Kidney (tissue), 14 donors: Measurements from ENCODE around the gene RHCE. TPM values are rescaled to one million over a fixed set of nuclear protein-coding genes. Genes with fewer than 3 reads are reported as not detected.
"Not testable (repeated sequence)": the region's sequence is repeated elsewhere in the genome, so short reads cannot be mapped to it uniquely, and the experiment has no call there.

Source experiments
- DNase-seq, 5 donors: peaks; one replicate each; pipeline ENCODE4 v3.0.0-alpha.2; 2013 to 2020
- FAIRE-seq: peaks from 2 replicates; lab custom pipeline; 2012; peaks lifted over from hg19 to GRCh38; lab: Jason Lieb, UNC
- H3K27ac ChIP-seq, 2 donors: one replicate each; pipeline ENCODE4 v1.7.0; 2013; ENCODE audit warnings: low read depth in 2 of 2, low read length in 2 of 2, inconsistent platforms in 1 of 2
- H3K27me3 ChIP-seq: one replicate; pipeline ENCODE4 v1.7.1; 2013; ENCODE audit warnings: low read length, inconsistent platforms; ENCODE audit not compliant: control insufficient read depth, insufficient read depth
- H3K36me3 ChIP-seq, 3 donors: one replicate each; pipeline versions ENCODE4 v1.7.0 to v1.7.1; 2013; ENCODE audit warnings: low read length in 3 of 3, control low read depth in 1 of 3, inconsistent platforms in 1 of 3; ENCODE audit not compliant: insufficient read depth in 3 of 3, control insufficient read depth in 2 of 3
- H3K4me1 ChIP-seq, 3 donors: one replicate each; pipeline versions ENCODE4 v1.7.0 to v1.7.1; 2013; ENCODE audit warnings: low read length in 3 of 3, inconsistent platforms in 1 of 3, low read depth in 1 of 3; ENCODE audit not compliant: control insufficient read depth in 2 of 3, insufficient read depth in 2 of 3
- H3K4me3 ChIP-seq, 3 donors: one replicate each; pipeline versions ENCODE4 v1.7.0 to v1.8.1; 2013; ENCODE audit warnings: low read length in 3 of 3, control low read depth in 1 of 3, inconsistent platforms in 1 of 3
- H3K9ac ChIP-seq, 3 donors: one replicate each; pipeline versions ENCODE4 v1.7.0 to v1.7.1; 2013; ENCODE audit warnings: low read length in 3 of 3, control low read depth in 1 of 3, inconsistent platforms in 1 of 3
- H3K9me3 ChIP-seq, 3 donors: one replicate each; pipeline versions ENCODE4 v1.7.0 to v1.7.1; 2013; ENCODE audit warnings: low read length in 3 of 3, control low read depth in 1 of 3, inconsistent platforms in 1 of 3; ENCODE audit not compliant: control insufficient read depth in 2 of 3, insufficient read depth in 1 of 3
- intact Hi-C: fragments of 100-400 bp; cut with DNase I; formaldehyde crosslinking; loops from one replicate; pipeline ENCODE4 v1.11.1; 2022
- polyA plus RNA-seq: library from polyadenylated mRNA; stranded (reverse); fragments of 350-450 nt; fragmentation: Illumina TruSeq; extraction: RNeasy Lipid Tissue Mini Kit (QIAGEN cat#74804); gene quantifications from one replicate; pipeline ENCODE4 v1.2.3, GENCODE V29; 2014; ENCODE audit warnings: low read depth, low replicate concordance; ENCODE audit not compliant: insufficient read depth
- total RNA-seq: library from RNA; stranded (reverse); fragmentation: NEBNext Ultra II Directional; extraction: Animal tissue kit (Norgen Biotek cat#: 25700); gene quantifications from one replicate; pipeline ENCODE4 v1.2.1, GENCODE V29; 2021
- TF ChIP-seq, protein P1 (sequence below): IDR thresholded peaks from 3 replicates; pipeline ENCODE4 v1.5.1; 2012; ENCODE audit warnings: mild to moderate bottlenecking, moderate library complexity, borderline replicate concordance; ENCODE audit not compliant: insufficient read depth; ENCODE audit errors: extremely low read depth
- donor health status: control.
- donor health status: control.
- donor health status: control.
- donor health status: control.
- donor health status: control.
- donor health status: DM: yes; HTN: yes; CAD: no.
- donor health status: Normal renal cell carcinoma (clear cell type).

RHCE gene
- total and polyA plus RNA-seq, 2 donors from 2014 or later, result 0.44 to 1.3 TPM

DNA sequence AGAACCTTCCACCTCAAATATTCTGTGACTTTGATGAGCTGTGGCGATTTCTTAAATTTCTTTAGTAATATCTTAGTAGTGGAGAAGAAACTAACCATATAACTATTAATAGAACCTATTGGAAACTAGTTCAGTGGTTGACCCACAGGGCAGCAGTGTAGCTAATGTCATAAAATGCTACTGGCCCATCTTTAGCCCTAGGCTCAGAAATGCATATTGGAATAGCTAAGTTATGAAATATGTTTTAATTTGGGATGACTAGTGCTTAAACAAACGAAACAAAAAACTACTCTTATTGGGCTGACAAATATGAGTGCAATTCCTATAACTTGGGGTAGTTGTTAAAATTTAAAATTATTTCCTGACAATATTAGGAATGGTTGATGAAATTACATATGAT lies 30.3 kb upstream of the RHCE start:
- no peak overlapping the region for H3K4me3 ChIP-seq
- H3K9me3 ChIP-seq, result no peaks in the 10 kb centered on the region
- H3K9ac ChIP-seq, result no peak overlapping the region
- H3K36me3 ChIP-seq, result peaks cover 3 to 6% (median 4%) of the 10 kb centered on the region in 3 donors
- no peak for DNase-seq
- intact Hi-C loops, result no loop called here
- no peaks in the 10 kb centered on the region for H3K4me1 ChIP-seq
- no peak overlapping the region for H3K27ac ChIP-seq
- TF ChIP-seq, protein P1, sequence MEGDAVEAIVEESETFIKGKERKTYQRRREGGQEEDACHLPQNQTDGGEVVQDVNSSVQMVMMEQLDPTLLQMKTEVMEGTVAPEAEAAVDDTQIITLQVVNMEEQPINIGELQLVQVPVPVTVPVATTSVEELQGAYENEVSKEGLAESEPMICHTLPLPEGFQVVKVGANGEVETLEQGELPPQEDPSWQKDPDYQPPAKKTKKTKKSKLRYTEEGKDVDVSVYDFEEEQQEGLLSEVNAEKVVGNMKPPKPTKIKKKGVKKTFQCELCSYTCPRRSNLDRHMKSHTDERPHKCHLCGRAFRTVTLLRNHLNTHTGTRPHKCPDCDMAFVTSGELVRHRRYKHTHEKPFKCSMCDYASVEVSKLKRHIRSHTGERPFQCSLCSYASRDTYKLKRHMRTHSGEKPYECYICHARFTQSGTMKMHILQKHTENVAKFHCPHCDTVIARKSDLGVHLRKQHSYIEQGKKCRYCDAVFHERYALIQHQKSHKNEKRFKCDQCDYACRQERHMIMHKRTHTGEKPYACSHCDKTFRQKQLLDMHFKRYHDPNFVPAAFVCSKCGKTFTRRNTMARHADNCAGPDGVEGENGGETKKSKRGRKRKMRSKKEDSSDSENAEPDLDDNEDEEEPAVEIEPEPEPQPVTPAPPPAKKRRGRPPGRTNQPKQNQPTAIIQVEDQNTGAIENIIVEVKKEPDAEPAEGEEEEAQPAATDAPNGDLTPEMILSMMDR, result no peak
- no peaks in the 10 kb centered on the region for H3K27me3 ChIP-seq
- FAIRE-seq, result no peak

- FAIRE-seq, result no peak
- intact Hi-C loops, result no loop called here
- H3K4me1 ChIP-seq, result no peaks in the 10 kb centered on the region
These were observed 26.9 kb upstream of the RHCE start for GRCh38 chr1:25447547-25447946.

GRCh38 chr1:25445993-25446538 lies 25.4 kb upstream of the RHCE start:
- Histone ChIP-seq H3K4me1 (no peaks in the 10 kb centered on the region), H3K9me3 (no peaks in the 10 kb centered on the region), H3K36me3 (peaks cover 2 to 6% (median 3%) of the 10 kb centered on the region in 3 donors), H3K9ac (no peak overlapping the region), H3K27me3 (no peaks in the 10 kb centered on the region), H3K27ac (no peak overlapping the region), H3K4me3 (no peak overlapping the region)
- TF ChIP-seq, protein P1, result no peak
- intact Hi-C loops, result no loop called here
- DNase-seq (no peak), FAIRE-seq (no peak)

More at GRCh38 chr1:25447547-25447946, 26.9 kb upstream of the RHCE start:
- H3K4me3 ChIP-seq, result no peak overlapping the region
- no peak for DNase-seq
- H3K27me3 ChIP-seq, result no peaks in the 10 kb centered on the region
- no peaks in the 10 kb centered on the region for H3K9me3 ChIP-seq
- no peak overlapping the region for H3K27ac ChIP-seq
- TF ChIP-seq, protein P1, result no peak
- H3K36me3 ChIP-seq, result peaks cover 2 to 6% (median 3%) of the 10 kb centered on the region in 3 donors
- no peak overlapping the region for H3K9ac ChIP-seq

GRCh38 chr1:25444604-25445003 lies 24.0 kb upstream of the RHCE start:
- H3K9me3 ChIP-seq, FAIRE-seq, H3K4me3 ChIP-seq, H3K27ac ChIP-seq, H3K4me1 ChIP-seq, intact Hi-C loops, H3K36me3 ChIP-seq, DNase-seq, H3K9ac ChIP-seq, H3K27me3 ChIP-seq: not testable (repeated sequence)
